Activated CD8-positive, alpha-beta T cell treated with anti-CD3 and anti-CD28 coated beads, Interleukin-2, amount 10 ng/mL, durations not matched to agents 7 days and 5 days (primary cell): Measurements from ENCODE around the gene PCSK5. TPM values are rescaled to one million over a fixed set of nuclear protein-coding genes. Genes with fewer than 3 reads are reported as not detected.

Experiments
- ATAC-seq: fragments of 150-1000 bp; cut with Tn5 transposase; one replicate; pipeline ENCODE4 v1.10.0; 2021; ENCODE audit warnings: moderate library complexity
- CTCF ChIA-PET: fragments of 350-600 bp; sonication (Branson Sonifier 250); formaldehyde crosslinking; loops from one replicate; lab custom pipeline; 2021; ENCODE audit warnings: antibody characterized with exemption; lab: Charles Lee
- POLR2A ChIA-PET: fragments of 350-600 bp; sonication (Branson Sonifier 250); formaldehyde crosslinking; loops from one replicate; lab custom pipeline; 2021; ENCODE audit warnings: antibody characterized with exemption; lab: Charles Lee
- DNase-seq: peaks from one replicate; pipeline ENCODE4 v3.0.0-alpha.2; 2020
- H3K27ac Mint-ChIP-seq: one replicate; pipeline ENCODE4 v1.8.0; 2021; ENCODE audit warnings: mild to moderate bottlenecking, mixed read lengths
- H3K27me3 Mint-ChIP-seq: one replicate; pipeline ENCODE4 v1.8.0; 2021; ENCODE audit warnings: low read depth, mixed read lengths
- H3K36me3 Mint-ChIP-seq: one replicate; pipeline ENCODE4 v1.8.0; 2021; ENCODE audit warnings: low read depth, mixed read lengths
- H3K4me1 Mint-ChIP-seq: one replicate; pipeline ENCODE4 v1.8.0; 2021; ENCODE audit warnings: low read depth, mixed read lengths
- H3K4me3 Mint-ChIP-seq: one replicate; pipeline ENCODE4 v1.8.0; 2021; ENCODE audit warnings: mild to moderate bottlenecking, mixed read lengths
- H3K9me3 Mint-ChIP-seq: one replicate; pipeline ENCODE4 v1.8.0; 2022; ENCODE audit warnings: mixed read lengths; ENCODE audit not compliant: insufficient read depth
- total RNA-seq, 2 experiments: library from RNA; stranded (reverse); gene quantifications; one replicate each; pipeline ENCODE4 v1.2.3, GENCODE V29; 2021

The PCSK5 gene
- total RNA-seq, 2 experiments from 2014 or later = 3.5 to 3.7 TPM

GRCh38 chr9:75907329-75907728 is 16.9 kb downstream of the PCSK5 start:
- no peak for ATAC-seq
- DNase-seq = no peak
- no peaks in the 10 kb centered on the region for H3K27me3 Mint-ChIP-seq
- ChIA-PET POLR2A (no interaction called here), CTCF (no interaction called here)
- H3K36me3 Mint-ChIP-seq = no peaks in the 10 kb centered on the region
- no peaks in the 10 kb centered on the region for H3K9me3 Mint-ChIP-seq
- H3K4me3 Mint-ChIP-seq = no peak overlapping the region
- no peak overlapping the region for H3K27ac Mint-ChIP-seq
- peaks cover 1% of the 10 kb centered on the region for H3K4me1 Mint-ChIP-seq

- ATAC-seq (no peak), DNase-seq (no peak)
- Mint-ChIP-seq H3K4me3 (no peak overlapping the region), H3K36me3 (no peaks in the 10 kb centered on the region), H3K9me3 (no peaks in the 10 kb centered on the region), H3K27ac (no peak overlapping the region), H3K4me1 (peaks cover 1% of the 10 kb centered on the region), H3K27me3 (no peaks in the 10 kb centered on the region)
- CTCF ChIA-PET = no interaction called here
- POLR2A ChIA-PET = no interaction called here
Observed at GRCh38 chr9:75907923-75908322, 17.4 kb downstream of the PCSK5 start.

GRCh38 chr9:75909776-75910175 is 19.3 kb downstream of the PCSK5 start:
- ATAC-seq = no peak
- H3K27ac Mint-ChIP-seq = no peak overlapping the region
- H3K4me1 Mint-ChIP-seq = peaks cover 1% of the 10 kb centered on the region
- no peaks in the 10 kb centered on the region for H3K9me3 Mint-ChIP-seq
- no peaks in the 10 kb centered on the region for H3K36me3 Mint-ChIP-seq
- DNase-seq = no peak
- no peaks in the 10 kb centered on the region for H3K27me3 Mint-ChIP-seq
- ChIA-PET CTCF (interaction anchor here (1.0 kb wide), 1 partner anchor 45 kb away, joined by 3 read pairs; no protein-coding TSS in a partner anchor), POLR2A (no interaction called here)
- H3K4me3 Mint-ChIP-seq = no peak overlapping the region

GRCh38 chr9:75910731-75911130 is 20.3 kb downstream of the PCSK5 start:
- no peaks in the 10 kb centered on the region for H3K9me3 Mint-ChIP-seq
- H3K4me3 Mint-ChIP-seq = no peak overlapping the region
- no peaks in the 10 kb centered on the region for H3K36me3 Mint-ChIP-seq
- no peaks in the 10 kb centered on the region for H3K4me1 Mint-ChIP-seq
- no peak for ATAC-seq
- POLR2A ChIA-PET = no interaction called here
- CTCF ChIA-PET = interaction anchor here (1.0 kb wide), 1 partner anchor 46 kb away, joined by 3 read pairs; no protein-coding TSS in a partner anchor
- no peak for DNase-seq
- no peaks in the 10 kb centered on the region for H3K27me3 Mint-ChIP-seq
- H3K27ac Mint-ChIP-seq = no peak overlapping the region

- ChIA-PET CTCF (no interaction called here), POLR2A (no interaction called here)
- Mint-ChIP-seq H3K27ac (no peak overlapping the region), H3K9me3 (no peaks in the 10 kb centered on the region), H3K4me1 (no peaks in the 10 kb centered on the region), H3K36me3 (no peaks in the 10 kb centered on the region), H3K27me3 (no peaks in the 10 kb centered on the region), H3K4me3 (no peak overlapping the region)
- ATAC-seq = no peak
- DNase-seq = no peak
Observed at GRCh38 chr9:75911390-75911789, 20.9 kb downstream of the PCSK5 start.

- CTCF ChIA-PET = no interaction called here
- Mint-ChIP-seq H3K4me3 (no peak overlapping the region), H3K9me3 (no peaks in the 10 kb centered on the region), H3K27me3 (no peaks in the 10 kb centered on the region), H3K4me1 (no peaks in the 10 kb centered on the region), H3K36me3 (no peaks in the 10 kb centered on the region), H3K27ac (no peak overlapping the region)
- POLR2A ChIA-PET = no interaction called here
- DNase-seq (no peak), ATAC-seq (no peak)
Observed at GRCh38 chr9:75912951-75913350, 22.5 kb downstream of the PCSK5 start.

GRCh38 chr9:75914002-75914401 is 23.5 kb downstream of the PCSK5 start:
- Mint-ChIP-seq H3K4me1 (no peaks in the 10 kb centered on the region), H3K36me3 (no peaks in the 10 kb centered on the region), H3K4me3 (no peak overlapping the region), H3K27ac (no peak overlapping the region), H3K9me3 (no peaks in the 10 kb centered on the region), H3K27me3 (no peaks in the 10 kb centered on the region)
- POLR2A ChIA-PET = no interaction called here
- ATAC-seq (no peak), DNase-seq (no peak)
- CTCF ChIA-PET = no interaction called here

GRCh38 chr9:75914883-75915452 is 24.5 kb downstream of the PCSK5 start:
- no peaks in the 10 kb centered on the region for H3K9me3 Mint-ChIP-seq
- no peaks in the 10 kb centered on the region for H3K27me3 Mint-ChIP-seq
- CTCF ChIA-PET = no interaction called here
- no peak for ATAC-seq
- no peaks in the 10 kb centered on the region for H3K36me3 Mint-ChIP-seq
- H3K4me3 Mint-ChIP-seq = no peak overlapping the region
- no peak for DNase-seq
- POLR2A ChIA-PET = no interaction called here
- no peak overlapping the region for H3K27ac Mint-ChIP-seq
- H3K4me1 Mint-ChIP-seq = no peaks in the 10 kb centered on the region

GRCh38 chr9:75918154-75918553 is 27.7 kb downstream of the PCSK5 start:
- H3K4me1 Mint-ChIP-seq = no peaks in the 10 kb centered on the region
- no peaks in the 10 kb centered on the region for H3K36me3 Mint-ChIP-seq
- no peaks in the 10 kb centered on the region for H3K27me3 Mint-ChIP-seq
- ChIA-PET POLR2A (no interaction called here), CTCF (no interaction called here)
- ATAC-seq (no peak), DNase-seq (no peak)
- no peak overlapping the region for H3K27ac Mint-ChIP-seq
- no peaks in the 10 kb centered on the region for H3K9me3 Mint-ChIP-seq
- no peak overlapping the region for H3K4me3 Mint-ChIP-seq

GRCh38 chr9:75918909-75919308 is 28.4 kb downstream of the PCSK5 start:
- H3K27me3 Mint-ChIP-seq = no peaks in the 10 kb centered on the region

GRCh38 chr9:75921391-75922127 is 31.1 kb downstream of the PCSK5 start:
- DNase-seq (no peak), ATAC-seq (no peak)
- ChIA-PET CTCF (no interaction called here), POLR2A (no interaction called here)
- H3K4me1 Mint-ChIP-seq = no peaks in the 10 kb centered on the region
- no peaks in the 10 kb centered on the region for H3K36me3 Mint-ChIP-seq
- no peaks in the 10 kb centered on the region for H3K27me3 Mint-ChIP-seq
- H3K4me3 Mint-ChIP-seq = no peak overlapping the region
- H3K9me3 Mint-ChIP-seq = no peaks in the 10 kb centered on the region
- H3K27ac Mint-ChIP-seq = no peak overlapping the region

More at GRCh38 chr9:75918909-75919308, 28.4 kb downstream of the PCSK5 start:
- CTCF ChIA-PET = interaction anchor here (1.0 kb wide), 1 partner anchor 54 kb away, joined by 3 read pairs; no protein-coding TSS in a partner anchor
- POLR2A ChIA-PET = no interaction called here
- DNase-seq (no peak), ATAC-seq (no peak)
- Mint-ChIP-seq H3K4me1 (no peaks in the 10 kb centered on the region), H3K27ac (no peak overlapping the region), H3K36me3 (no peaks in the 10 kb centered on the region), H3K4me3 (no peak overlapping the region), H3K9me3 (no peaks in the 10 kb centered on the region)

- DNase-seq = no peak
- no peaks in the 10 kb centered on the region for H3K4me1 Mint-ChIP-seq
- CTCF ChIA-PET = no interaction called here
- ATAC-seq = no peak
- no peak overlapping the region for H3K27ac Mint-ChIP-seq
- no peaks in the 10 kb centered on the region for H3K36me3 Mint-ChIP-seq
- H3K4me3 Mint-ChIP-seq = no peak overlapping the region
- H3K9me3 Mint-ChIP-seq = no peaks in the 10 kb centered on the region
- no peaks in the 10 kb centered on the region for H3K27me3 Mint-ChIP-seq
- POLR2A ChIA-PET = no interaction called here
Observed at GRCh38 chr9:75926385-75926784, 35.9 kb downstream of the PCSK5 start.
